GM19035 (cell line): ENCODE measurements around the gene TTC32.

Experiments
- ATAC-seq: cut with Tn5 transposase; IDR thresholded peaks from one replicate; pipeline ENCODE4 v1.9.1; 2021; ENCODE audit not compliant: unreplicated experiment

Gene TTC32

DNA sequence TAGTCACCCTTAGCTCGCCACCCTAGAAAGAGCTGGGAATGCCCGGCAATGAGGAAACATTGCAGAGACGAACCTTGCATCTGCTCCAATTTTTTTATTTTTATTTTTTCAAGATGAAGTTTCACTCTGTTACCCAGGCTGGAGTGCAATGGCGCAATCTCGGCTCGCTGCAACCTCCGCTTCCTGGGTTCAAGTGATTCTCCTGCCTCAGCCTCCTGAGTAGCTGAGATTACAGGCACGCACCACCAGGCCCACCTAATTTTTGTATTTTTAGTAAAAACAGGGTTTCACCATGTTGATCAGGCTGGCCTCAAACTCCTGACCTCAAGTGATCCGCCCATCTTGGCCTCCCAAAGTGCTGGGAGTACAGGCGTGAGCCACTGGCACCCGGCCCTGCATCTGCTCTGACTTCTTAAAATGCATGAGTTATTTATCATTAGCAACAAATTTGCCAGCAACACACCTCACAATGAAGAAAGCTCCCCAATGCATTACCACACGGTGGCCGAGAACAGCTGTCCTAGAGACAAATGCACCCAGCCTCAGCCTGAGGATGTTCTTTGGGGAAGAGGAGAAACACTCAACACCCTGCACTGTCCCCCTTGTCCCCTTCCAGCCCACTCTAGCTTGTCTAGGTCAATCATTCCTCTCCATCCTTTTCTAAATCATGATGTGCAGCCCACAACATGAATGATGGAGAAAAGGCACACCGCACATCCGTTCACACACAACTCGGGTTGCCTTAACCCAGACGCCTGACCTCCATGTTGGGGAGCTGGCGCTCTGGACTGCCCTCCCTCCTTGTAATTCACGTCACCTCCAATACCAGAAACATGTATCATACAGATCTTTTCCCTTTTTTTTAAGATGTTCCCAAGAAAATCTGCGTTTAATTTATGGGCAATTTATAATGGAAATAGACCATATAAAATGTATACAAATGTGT is 46.9 kb downstream of the TTC32 start:
- ATAC-seq: no peak

DNA sequence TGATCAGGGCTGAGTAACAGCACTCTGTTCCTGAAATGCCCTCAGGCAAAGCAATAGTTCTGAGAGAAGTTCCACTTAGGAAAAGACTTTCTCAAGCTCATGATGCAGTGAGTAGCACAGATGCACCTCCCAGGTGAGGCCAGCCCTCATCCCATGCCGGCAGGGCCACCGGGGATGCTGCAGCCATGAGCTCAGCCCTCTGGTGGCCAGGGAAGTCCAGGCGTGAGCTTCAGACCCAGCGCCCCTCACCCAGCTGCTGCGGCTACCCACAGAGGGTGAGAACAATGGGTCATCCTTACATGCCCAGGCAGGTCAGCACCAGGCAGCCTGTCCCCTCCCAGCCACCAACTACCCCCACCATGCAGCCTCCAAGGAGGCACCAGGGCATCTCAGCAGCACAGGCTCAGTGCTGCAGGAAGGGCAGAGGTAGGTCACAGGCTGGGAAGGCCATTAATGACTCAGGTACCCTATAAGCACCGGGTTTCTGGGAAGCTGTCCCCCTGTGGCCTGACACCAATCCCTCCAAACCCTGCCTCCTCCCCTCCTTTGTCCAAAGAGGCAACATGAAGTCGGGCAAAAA is 50.6 kb downstream of the TTC32 start:
- ATAC-seq: no peak

DNA sequence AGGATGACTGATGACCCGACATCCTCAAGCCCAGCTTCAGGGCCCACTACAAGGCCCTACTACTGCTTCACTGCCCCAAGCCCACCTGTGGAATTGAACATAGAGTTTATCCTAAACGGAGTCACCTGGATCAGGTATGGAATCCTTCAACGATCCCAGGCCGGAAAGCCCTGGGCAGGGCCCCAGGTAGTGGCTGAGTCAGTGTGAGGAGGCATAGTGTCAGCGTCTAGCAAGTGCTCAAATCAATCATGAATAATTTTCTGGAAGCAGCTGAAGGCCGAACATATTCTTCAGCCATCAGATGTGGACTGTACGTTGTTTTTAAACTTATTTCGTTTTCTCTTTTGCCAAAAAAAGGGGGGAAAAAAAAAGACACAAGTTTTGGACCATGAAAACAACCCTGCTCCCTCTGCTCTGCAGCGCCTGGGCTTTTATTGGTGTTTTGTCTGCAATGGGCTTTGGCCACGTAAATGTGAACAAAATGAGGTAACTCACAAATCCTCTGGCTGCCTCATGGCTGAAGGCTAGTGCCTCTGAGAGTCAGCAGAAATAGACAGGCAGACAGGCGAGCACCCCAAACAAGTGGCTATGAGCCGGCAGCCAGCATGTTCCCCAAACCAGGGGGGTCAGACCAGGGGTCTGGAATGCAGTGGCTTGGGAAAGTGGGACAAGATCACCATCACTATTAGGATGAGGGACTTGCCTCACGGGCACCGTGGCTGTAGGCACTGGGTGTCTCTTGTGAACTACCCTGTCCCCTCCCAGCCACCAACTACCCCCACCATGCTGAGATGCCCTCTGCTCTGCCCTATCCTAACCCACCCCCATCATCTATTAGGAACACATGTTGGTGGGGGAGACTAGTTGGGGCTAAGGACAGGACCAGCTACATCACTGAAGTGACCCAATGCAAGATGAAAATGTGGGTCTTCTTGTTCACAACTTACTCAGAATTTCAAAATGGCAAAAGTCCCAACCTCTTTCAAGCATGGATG is 51.4 kb downstream of the TTC32 start:
- ATAC-seq: no peak

DNA sequence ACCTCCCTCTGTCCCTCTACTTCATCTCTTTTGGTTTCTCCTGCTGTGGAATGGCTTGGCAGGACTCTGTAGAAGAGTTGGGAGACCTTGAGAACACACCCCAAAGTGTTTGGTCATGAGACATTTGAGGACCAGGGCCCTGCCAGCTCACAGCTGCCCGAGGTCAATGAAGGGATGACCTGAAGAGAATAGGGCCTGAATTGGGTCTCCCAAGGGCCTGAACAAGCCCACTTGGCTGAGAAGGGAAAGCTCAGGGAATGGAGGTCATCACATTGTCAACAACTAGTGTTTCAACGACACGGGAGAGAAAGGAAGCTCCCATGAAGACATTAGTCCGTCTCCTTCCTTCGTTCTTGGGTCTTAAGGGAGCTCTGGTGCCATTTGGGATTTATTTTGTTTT is 52.8 kb downstream of the TTC32 start:
- ATAC-seq: no peak

DNA sequence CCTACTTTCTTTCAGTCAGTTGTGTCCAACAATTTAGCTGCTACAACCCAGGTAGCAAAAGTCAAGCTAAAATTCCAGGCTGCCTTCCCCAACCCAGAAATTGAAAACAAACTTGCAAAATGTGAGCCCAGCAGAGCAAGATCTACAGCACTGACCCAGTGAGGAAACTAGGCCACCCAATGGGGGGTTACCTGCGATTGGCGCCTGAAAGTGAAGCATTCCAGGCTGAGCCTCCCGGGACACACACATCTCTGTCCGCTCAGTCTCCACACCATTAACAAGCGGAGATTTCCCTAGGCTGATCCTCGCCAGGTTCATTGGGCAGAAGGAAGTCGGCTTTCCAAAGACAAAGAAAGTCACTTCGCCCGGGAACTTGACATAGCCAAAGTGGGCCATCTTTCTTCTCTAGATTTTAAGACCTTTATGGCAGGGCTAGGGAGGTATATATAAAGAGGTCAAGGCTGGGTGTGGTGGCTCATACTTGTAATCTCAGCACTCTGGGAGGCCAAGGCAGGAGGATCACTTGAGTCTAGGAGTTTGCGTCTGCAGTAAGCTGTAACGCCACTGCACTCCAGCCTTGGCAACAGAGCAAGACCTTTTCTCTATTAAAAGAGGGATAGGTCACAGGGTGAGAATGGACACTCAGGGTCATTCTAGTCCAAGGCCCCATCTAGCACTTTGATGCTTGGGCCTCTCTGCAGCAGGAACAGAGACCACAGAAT is 53.6 kb downstream of the TTC32 start:
- no peak for ATAC-seq

DNA sequence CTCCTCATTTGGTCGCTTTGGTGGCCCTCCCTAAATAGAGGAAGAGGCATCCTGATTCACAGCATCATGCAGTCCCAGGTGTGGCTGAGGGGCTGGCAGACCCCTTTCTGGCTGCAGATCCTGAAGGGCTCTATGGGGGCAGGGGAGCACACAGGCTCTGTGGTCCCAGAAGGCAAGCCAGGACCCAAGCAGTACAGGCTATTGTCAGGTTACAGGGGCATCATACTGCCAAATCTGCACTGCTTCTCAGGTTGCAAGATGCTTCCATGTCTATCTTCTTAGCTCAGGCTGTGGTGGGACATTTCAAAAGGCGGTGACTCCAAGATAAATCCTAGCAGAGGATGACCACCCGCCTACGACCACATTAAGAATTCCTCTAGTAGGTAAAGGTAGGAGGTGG is 54.3 kb downstream of the TTC32 start:
- ATAC-seq: no peak
